Osteocyte (in vitro differentiated cells): Measurements from ENCODE around the gene TMEM156. TPM values are rescaled to one million over a fixed set of nuclear protein-coding genes. Genes with fewer than 3 reads are reported as not detected.
A peak's percentile ranks its signal among the peaks of the same experiment; 100 is the strongest.

Experiments
- DNase-seq: peaks from one replicate; pipeline ENCODE4 v3.0.0; 2021; ENCODE audit warnings: mixed read lengths; ENCODE audit not compliant: unreplicated experiment; ENCODE audit errors: extremely low spot score
- H3K27ac Mint-ChIP-seq: one replicate; pipeline ENCODE4 v1.8.0; 2021; ENCODE audit warnings: mild to moderate bottlenecking, mixed read lengths; ENCODE audit not compliant: unreplicated experiment
- H3K27me3 Mint-ChIP-seq: one replicate; pipeline ENCODE4 v1.8.0; 2021; ENCODE audit warnings: mixed read lengths; ENCODE audit not compliant: unreplicated experiment
- H3K36me3 Mint-ChIP-seq: one replicate; pipeline ENCODE4 v1.8.0; 2021; ENCODE audit warnings: mixed read lengths; ENCODE audit not compliant: unreplicated experiment
- H3K4me1 Mint-ChIP-seq: one replicate; pipeline ENCODE4 v1.8.0; 2021; ENCODE audit warnings: mixed read lengths; ENCODE audit not compliant: unreplicated experiment
- H3K4me3 Mint-ChIP-seq: one replicate; pipeline ENCODE4 v1.8.0; 2021; ENCODE audit warnings: mild to moderate bottlenecking, moderate library complexity, mixed read lengths; ENCODE audit not compliant: unreplicated experiment
- H3K9me3 Mint-ChIP-seq: one replicate; pipeline ENCODE4 v1.8.0; 2021; ENCODE audit warnings: mixed read lengths; ENCODE audit not compliant: unreplicated experiment
- total RNA-seq: library from RNA; stranded (reverse); gene quantifications from 2 replicates; pipeline ENCODE4 v1.2.1, GENCODE V29; 2021
- TF ChIP-seq, protein P1 (sequence below): fragments of 200-600 bp; sonication (generic); IDR thresholded peaks from 2 replicates; pipeline ENCODE4 v1.5.0; 2021; ENCODE audit warnings: antibody characterized with exemption, mild to moderate bottlenecking, moderate library complexity

TMEM156 gene
- total RNA-seq, 1 donor from 2014 or later, result not detected

DNA sequence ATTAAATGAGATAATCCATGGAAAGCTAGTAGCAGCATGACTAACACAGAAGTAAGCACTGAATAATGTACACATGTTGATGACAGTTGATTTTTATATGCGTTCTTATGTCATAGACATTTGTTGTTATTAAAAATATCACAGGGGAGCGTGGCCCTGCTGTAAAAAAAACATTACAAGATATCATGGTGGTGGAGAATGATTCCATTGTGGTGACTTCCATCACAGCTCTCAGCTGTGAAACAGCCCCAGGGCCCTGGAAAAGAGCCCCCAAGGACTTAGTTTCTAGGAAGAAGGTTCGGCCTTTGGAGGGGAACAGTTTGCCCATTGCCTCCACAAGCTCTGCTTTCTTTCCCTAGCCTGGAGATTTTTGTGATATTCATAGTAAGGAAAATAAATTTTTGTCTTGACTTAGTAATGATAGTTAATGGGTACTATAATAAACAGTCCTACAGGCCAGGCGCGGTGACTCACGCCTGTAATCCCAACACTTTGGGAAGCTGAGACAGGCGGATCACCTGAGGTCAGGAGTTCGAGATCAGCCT is 114.7 kb downstream of the TMEM156 start:
- H3K27me3 Mint-ChIP-seq, result no peaks in the 10 kb centered on the region
- H3K9me3 Mint-ChIP-seq, result no peaks in the 10 kb centered on the region
- H3K36me3 Mint-ChIP-seq, result peaks cover 45% of the 10 kb centered on the region
- H3K27ac Mint-ChIP-seq, result peak overlapping the region; percentile 18
- no peak overlapping the region for H3K4me3 Mint-ChIP-seq
- no peak for DNase-seq
- TF ChIP-seq, protein P1, sequence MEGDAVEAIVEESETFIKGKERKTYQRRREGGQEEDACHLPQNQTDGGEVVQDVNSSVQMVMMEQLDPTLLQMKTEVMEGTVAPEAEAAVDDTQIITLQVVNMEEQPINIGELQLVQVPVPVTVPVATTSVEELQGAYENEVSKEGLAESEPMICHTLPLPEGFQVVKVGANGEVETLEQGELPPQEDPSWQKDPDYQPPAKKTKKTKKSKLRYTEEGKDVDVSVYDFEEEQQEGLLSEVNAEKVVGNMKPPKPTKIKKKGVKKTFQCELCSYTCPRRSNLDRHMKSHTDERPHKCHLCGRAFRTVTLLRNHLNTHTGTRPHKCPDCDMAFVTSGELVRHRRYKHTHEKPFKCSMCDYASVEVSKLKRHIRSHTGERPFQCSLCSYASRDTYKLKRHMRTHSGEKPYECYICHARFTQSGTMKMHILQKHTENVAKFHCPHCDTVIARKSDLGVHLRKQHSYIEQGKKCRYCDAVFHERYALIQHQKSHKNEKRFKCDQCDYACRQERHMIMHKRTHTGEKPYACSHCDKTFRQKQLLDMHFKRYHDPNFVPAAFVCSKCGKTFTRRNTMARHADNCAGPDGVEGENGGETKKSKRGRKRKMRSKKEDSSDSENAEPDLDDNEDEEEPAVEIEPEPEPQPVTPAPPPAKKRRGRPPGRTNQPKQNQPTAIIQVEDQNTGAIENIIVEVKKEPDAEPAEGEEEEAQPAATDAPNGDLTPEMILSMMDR, result no peak
- peaks cover 25% of the 10 kb centered on the region for H3K4me1 Mint-ChIP-seq

Other genes with a start within 250 kb of the TMEM156 start
- gene TLR10, start 249.4 kb downstream of the TMEM156 start, total RNA-seq, result not detected in 2 replicates
- 0.42 and 0.48 TPM in 2 replicates for gene TLR1, start 227.6 kb downstream of the TMEM156 start, total RNA-seq
- gene TLR6, start 175.6 kb downstream of the TMEM156 start, total RNA-seq, result 2.5 TPM in 2 replicates
- 120 and 139 TPM in 2 replicates for gene FAM114A1, start 164.6 kb downstream of the TMEM156 start, total RNA-seq
- 128 and 145 TPM in 2 replicates for gene KLHL5, start 29.8 kb upstream of the TMEM156 start, total RNA-seq
- gene WDR19, start 150.1 kb upstream of the TMEM156 start, total RNA-seq, result 42.5 and 45.9 TPM in 2 replicates